ENCODE measurements around the gene H6PD.

Gene H6PD

DNA sequence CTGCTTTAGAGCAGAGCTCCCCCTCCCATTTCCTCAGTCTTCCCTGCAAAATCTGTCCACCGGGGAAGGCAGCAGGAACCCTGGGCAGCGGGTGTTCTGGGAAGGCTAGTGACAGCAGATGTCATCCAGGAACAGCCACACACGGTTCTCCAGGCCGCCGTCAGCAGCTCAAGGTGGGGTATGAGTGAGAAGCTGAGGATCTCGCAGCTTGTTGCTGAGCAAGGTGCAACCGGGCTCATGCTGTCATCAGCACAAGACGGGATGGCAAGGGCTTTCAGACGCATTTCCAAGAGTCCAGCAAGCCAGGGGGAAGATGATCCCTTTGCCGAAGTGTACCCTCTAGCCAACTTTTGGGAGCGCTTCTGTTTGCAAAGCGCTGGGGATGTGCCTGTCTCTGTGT, 35.1 kb downstream of the H6PD start:
- TF ChIP-seq, protein P1, sequence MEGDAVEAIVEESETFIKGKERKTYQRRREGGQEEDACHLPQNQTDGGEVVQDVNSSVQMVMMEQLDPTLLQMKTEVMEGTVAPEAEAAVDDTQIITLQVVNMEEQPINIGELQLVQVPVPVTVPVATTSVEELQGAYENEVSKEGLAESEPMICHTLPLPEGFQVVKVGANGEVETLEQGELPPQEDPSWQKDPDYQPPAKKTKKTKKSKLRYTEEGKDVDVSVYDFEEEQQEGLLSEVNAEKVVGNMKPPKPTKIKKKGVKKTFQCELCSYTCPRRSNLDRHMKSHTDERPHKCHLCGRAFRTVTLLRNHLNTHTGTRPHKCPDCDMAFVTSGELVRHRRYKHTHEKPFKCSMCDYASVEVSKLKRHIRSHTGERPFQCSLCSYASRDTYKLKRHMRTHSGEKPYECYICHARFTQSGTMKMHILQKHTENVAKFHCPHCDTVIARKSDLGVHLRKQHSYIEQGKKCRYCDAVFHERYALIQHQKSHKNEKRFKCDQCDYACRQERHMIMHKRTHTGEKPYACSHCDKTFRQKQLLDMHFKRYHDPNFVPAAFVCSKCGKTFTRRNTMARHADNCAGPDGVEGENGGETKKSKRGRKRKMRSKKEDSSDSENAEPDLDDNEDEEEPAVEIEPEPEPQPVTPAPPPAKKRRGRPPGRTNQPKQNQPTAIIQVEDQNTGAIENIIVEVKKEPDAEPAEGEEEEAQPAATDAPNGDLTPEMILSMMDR (IDR thresholded peaks at IDR 0.05; ENCODE audit: borderline replicate concordance, insufficient read depth, low read depth, low read length) = no peak
- no peak overlapping the region for H3K4me3 ChIP-seq (ENCODE audit: low read depth, low read length)

- H3K4me3 ChIP-seq (ENCODE audit: low read depth, low read length) = no peak overlapping the region
- TF ChIP-seq, protein P1 (IDR thresholded peaks at IDR 0.05; ENCODE audit: borderline replicate concordance, insufficient read depth, low read depth, low read length) = no peak
These were observed 35.8 kb downstream of the H6PD start for GRCh38 chr1:9270290-9270883.

- no peak overlapping the region for H3K4me3 ChIP-seq (ENCODE audit: low read depth, low read length)
- TF ChIP-seq, protein P1 (IDR thresholded peaks at IDR 0.05; ENCODE audit: borderline replicate concordance, insufficient read depth, low read depth, low read length) = no peak
These were observed 36.7 kb downstream of the H6PD start for GRCh38 chr1:9271283-9271682.

DNA sequence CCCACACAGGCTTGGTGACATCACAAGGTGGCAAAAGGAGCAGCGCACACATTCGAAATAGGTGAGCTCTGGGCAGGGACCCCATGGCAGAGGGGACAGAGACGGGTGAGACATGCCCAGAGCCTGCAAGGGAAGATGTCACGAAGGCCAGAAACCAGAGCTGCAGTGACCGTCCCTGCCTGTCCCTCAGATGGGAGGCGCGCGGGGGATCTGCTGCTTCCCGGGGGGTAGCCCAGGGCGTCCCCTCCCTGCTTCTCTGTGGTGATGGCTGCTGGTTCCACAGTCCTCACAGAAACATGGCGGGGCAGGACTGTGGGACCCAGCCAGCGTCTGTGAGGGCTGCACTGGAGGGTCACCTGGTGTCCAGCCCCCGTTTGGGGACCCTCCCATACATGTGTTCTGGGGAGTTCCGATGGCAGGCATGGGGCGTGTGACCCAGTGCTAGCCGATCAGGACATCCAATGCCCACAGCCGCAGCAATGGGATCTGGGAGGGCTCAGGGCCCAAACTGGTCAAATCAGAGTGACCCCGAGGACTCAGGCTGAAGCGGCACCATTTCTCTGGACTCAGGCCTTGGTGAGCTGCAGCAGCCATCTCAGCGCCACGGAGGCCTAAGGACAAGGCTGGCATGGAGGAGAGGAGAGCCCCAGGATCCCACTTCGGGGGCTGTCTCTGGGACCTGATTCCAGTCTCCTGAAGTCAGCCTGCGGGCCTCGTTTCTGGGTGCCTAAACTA, 37.5 kb downstream of the H6PD start:
- no peak overlapping the region for H3K4me3 ChIP-seq (ENCODE audit: low read depth, low read length)
- TF ChIP-seq, protein P1 (IDR thresholded peaks at IDR 0.05; ENCODE audit: borderline replicate concordance, insufficient read depth, low read depth, low read length) = no peak

DNA sequence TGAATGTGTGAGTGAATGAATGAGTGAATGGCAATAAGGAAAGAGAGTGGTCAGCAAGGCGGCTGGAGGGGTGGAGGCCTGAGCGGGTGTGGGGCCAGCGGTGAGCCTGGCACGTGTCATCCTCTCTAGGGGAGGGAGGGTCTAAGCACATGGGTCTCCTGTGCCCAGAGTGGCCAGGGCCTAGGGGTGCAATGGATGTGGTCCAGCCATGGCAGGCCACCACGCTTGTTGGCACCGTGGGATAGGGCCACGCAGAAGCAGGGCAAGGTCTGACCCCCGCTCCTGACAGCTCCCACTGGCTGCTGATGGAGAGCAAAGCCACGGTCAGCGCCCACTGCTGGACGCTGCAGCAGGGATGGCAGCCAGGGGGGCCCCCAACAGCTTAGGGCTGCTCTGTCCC, 38.6 kb downstream of the H6PD start:
- no peak overlapping the region for H3K4me3 ChIP-seq (ENCODE audit: low read depth, low read length)
- TF ChIP-seq, protein P1 (IDR thresholded peaks at IDR 0.05; ENCODE audit: borderline replicate concordance, insufficient read depth, low read depth, low read length) = no peak

- TF ChIP-seq, protein P1 (IDR thresholded peaks at IDR 0.05; ENCODE audit: borderline replicate concordance, insufficient read depth, low read depth, low read length) = no peak
- H3K4me3 ChIP-seq (ENCODE audit: low read depth, low read length) = no peak overlapping the region
These were observed 40.6 kb downstream of the H6PD start for GRCh38 chr1:9275161-9275560.

- TF ChIP-seq, protein P1 (IDR thresholded peaks at IDR 0.05; ENCODE audit: borderline replicate concordance, insufficient read depth, low read depth, low read length) = no peak
- no peak overlapping the region for H3K4me3 ChIP-seq (ENCODE audit: low read depth, low read length)
These were observed 41.0 kb downstream of the H6PD start for GRCh38 chr1:9275567-9276034.
